Vagina (tissue), 2 donors: ENCODE data around the gene IDI1. TPM values are rescaled to one million over a fixed set of nuclear protein-coding genes. Genes with fewer than 3 reads are reported as not detected.
A peak's percentile ranks its signal among the peaks of the same experiment; 100 is the strongest.

Source experiments
- DNase-seq, 2 donors: peaks; one replicate each; pipeline ENCODE4 v3.0.0-alpha.2; 2017; ENCODE audit errors: extremely low spot score in 2 of 2
- H3K27ac ChIP-seq: fragments of 200-600 bp; sonication (generic); one replicate; pipeline ENCODE4 v1.5.1; 2019
- H3K27me3 ChIP-seq: fragments of 200-600 bp; sonication (generic); one replicate; pipeline ENCODE4 v1.5.1; 2019
- H3K36me3 ChIP-seq, 2 donors: fragments of 200-600 bp; sonication (generic); one replicate each; pipeline ENCODE4 v1.5.1; 2017 to 2019
- H3K4me1 ChIP-seq: fragments of 200-600 bp; sonication (generic); one replicate; pipeline ENCODE4 v1.5.1; 2019
- H3K4me3 ChIP-seq, 2 donors: fragments of 200-600 bp; sonication (generic); 1 replicate in 1 of 2; 2 replicates in 1 of 2; pipeline ENCODE4 v1.5.1; 2016 to 2019
- H3K9me3 ChIP-seq: fragments of 200-600 bp; sonication (generic); one replicate; pipeline ENCODE4 v1.5.1; 2019
- CTCF ChIP-seq, 3 experiments: fragments of 450-650 bp in 2 of 3; fragments of 200-600 bp in 1 of 3; sonication (generic) in 1 of 3; IDR thresholded peaks; one replicate each; pipeline ENCODE4 v1.5.1; 2017 to 2019; ENCODE audit warnings: antibody characterized with exemption in 3 of 3, mild to moderate bottlenecking in 2 of 3, moderate library complexity in 2 of 3
- POLR2A ChIP-seq, 2 donors: fragments of 450-650 bp; IDR thresholded peaks; one replicate each; pipeline ENCODE4 v1.6.1; 2017; ENCODE audit warnings: antibody characterized with exemption in 2 of 2, mild to moderate bottlenecking in 2 of 2, moderate library complexity in 2 of 2
- POLR2AphosphoS5 ChIP-seq, 2 donors: sonication (generic); formaldehyde crosslinking; IDR thresholded peaks; one replicate each; pipeline ENCODE4 v1.9.0; 2017; ENCODE audit warnings: antibody characterized with exemption in 2 of 2, mild to moderate bottlenecking in 2 of 2, low read depth in 1 of 2; ENCODE audit not compliant: insufficient read depth in 1 of 2
- intact Hi-C: fragments of 100-400 bp; cut with DNase I; formaldehyde crosslinking; loops from one replicate; pipeline ENCODE4 v1.15.1; 2023
- total RNA-seq: library from RNA; depleted of rRNA; stranded (reverse); fragments of >200 nt; gene quantifications from one replicate; pipeline ENCODE4 v1.2.3, GENCODE V29; 2016

IDI1 gene
- total RNA-seq, 1 donor from 2014 or later = 50.3 TPM

GRCh38 chr10:1050145-1050544 is 1.2 kb upstream of the IDI1 start:
- intact Hi-C loops = loop anchor here (10.0 kb wide), 1 partner anchor 115 kb away; the partner anchor contains the start of gene LARP4B
- Histone ChIP-seq H3K4me1 (peaks cover 51% of the 10 kb centered on the region), H3K9me3 (no peaks in the 10 kb centered on the region), H3K36me3 (peaks cover 0 to 6% of the 10 kb centered on the region in 2 donors), H3K27me3 (no peaks in the 10 kb centered on the region), H3K27ac (peak overlapping the region; percentile 100), H3K4me3 (peak overlapping the region; percentile 74)
- DNase-seq = no peak
- no peak for TF ChIP-seq CTCF (IDR thresholded peaks at IDR 0.05)
- TF ChIP-seq POLR2AphosphoS5 (IDR thresholded peaks at IDR 0.05; ENCODE audit: insufficient read depth in 1 of 2, low read depth in 1 of 2) = no peak
- TF ChIP-seq POLR2A (IDR thresholded peaks at IDR 0.05) = no peak

GRCh38 chr10:1049425-1049958 is 573 bp upstream of the IDI1 start:
- Histone ChIP-seq H3K36me3 (peaks cover 0 to 6% of the 10 kb centered on the region in 2 donors), H3K27ac (peak overlapping the region; percentile 100), H3K4me3 (peak overlapping the region; percentile 74), H3K4me1 (peaks cover 51% of the 10 kb centered on the region), H3K9me3 (no peaks in the 10 kb centered on the region), H3K27me3 (no peaks in the 10 kb centered on the region)
- DNase-seq = no peak
- intact Hi-C loops = loop anchor here (5.0 kb wide), 1 partner anchor 62 kb away; the partner anchor contains the start of gene GTPBP4
- TF ChIP-seq CTCF (IDR thresholded peaks at IDR 0.05) = no peak

- Histone ChIP-seq H3K4me3 (peak overlapping the region; percentile 74), H3K27me3 (no peaks in the 10 kb centered on the region), H3K9me3 (no peaks in the 10 kb centered on the region), H3K36me3 (peaks cover 0 to 6% of the 10 kb centered on the region in 2 donors), H3K4me1 (peaks cover 49% of the 10 kb centered on the region), H3K27ac (peak overlapping the region; percentile 100)
- DNase-seq = no peak
- intact Hi-C loops = loop anchor here (5.0 kb wide), 1 partner anchor 61 kb away; the partner anchor contains the start of gene GTPBP4
- no peak for TF ChIP-seq POLR2AphosphoS5 (IDR thresholded peaks at IDR 0.05; ENCODE audit: insufficient read depth in 1 of 2, low read depth in 1 of 2)
- no peak for TF ChIP-seq CTCF (IDR thresholded peaks at IDR 0.05)
- no peak for TF ChIP-seq POLR2A (IDR thresholded peaks at IDR 0.05)
These were observed 579 bp downstream of the IDI1 start for GRCh38 chr10:1048349-1048731.

- Histone ChIP-seq H3K27me3 (no peaks in the 10 kb centered on the region), H3K27ac (peak overlapping the region; percentile 100), H3K4me3 (peak overlapping the region; percentile 74), H3K4me1 (peaks cover 49% of the 10 kb centered on the region), H3K9me3 (no peaks in the 10 kb centered on the region), H3K36me3 (peaks cover 0 to 8% of the 10 kb centered on the region in 2 donors)
- intact Hi-C loops = loop anchor here (5.0 kb wide), 1 partner anchor 61 kb away; the partner anchor contains the start of gene GTPBP4
- no peak for DNase-seq
- no peak for TF ChIP-seq POLR2AphosphoS5 (IDR thresholded peaks at IDR 0.05; ENCODE audit: insufficient read depth in 1 of 2, low read depth in 1 of 2)
- no peak for TF ChIP-seq POLR2A (IDR thresholded peaks at IDR 0.05)
- no peak for TF ChIP-seq CTCF (IDR thresholded peaks at IDR 0.05)
These were observed 982 bp downstream of the IDI1 start for GRCh38 chr10:1047937-1048336.

- H3K36me3 ChIP-seq = peaks cover 0 to 27% of the 10 kb centered on the region in 2 donors
- no peak overlapping the region for H3K27ac ChIP-seq
- no peak for DNase-seq
- no peak overlapping the region for H3K4me3 ChIP-seq
- peaks cover 42% of the 10 kb centered on the region for H3K4me1 ChIP-seq
- intact Hi-C loops = loop anchor here (5.0 kb wide), 1 partner anchor 58 kb away; the partner anchor contains the start of gene GTPBP4
- H3K9me3 ChIP-seq = no peaks in the 10 kb centered on the region
- no peaks in the 10 kb centered on the region for H3K27me3 ChIP-seq
- TF ChIP-seq POLR2AphosphoS5 (IDR thresholded peaks at IDR 0.05; ENCODE audit: insufficient read depth in 1 of 2, low read depth in 1 of 2) = no peak
- TF ChIP-seq CTCF (IDR thresholded peaks at IDR 0.05) = no peak
- no peak for TF ChIP-seq POLR2A (IDR thresholded peaks at IDR 0.05)
These were observed 3.5 kb downstream of the IDI1 start for GRCh38 chr10:1045415-1045814.
